GM21825 (cell line): ENCODE measurements around the gene PLK5.

Source experiments
- ATAC-seq: cut with Tn5 transposase; IDR thresholded peaks from one replicate; pipeline ENCODE4 v1.9.1; 2021; ENCODE audit warnings: mild to moderate bottlenecking, moderate library complexity; ENCODE audit not compliant: unreplicated experiment

Gene PLK5

GRCh38 chr19:1554968-1555367 is 31.1 kb downstream of the PLK5 start:
- ATAC-seq = no peak

- no peak for ATAC-seq
These were observed 31.9 kb downstream of the PLK5 start for GRCh38 chr19:1555487-1556389.

GRCh38 chr19:1556390-1557070 is 32.7 kb downstream of the PLK5 start:
- ATAC-seq = no peak

DNA sequence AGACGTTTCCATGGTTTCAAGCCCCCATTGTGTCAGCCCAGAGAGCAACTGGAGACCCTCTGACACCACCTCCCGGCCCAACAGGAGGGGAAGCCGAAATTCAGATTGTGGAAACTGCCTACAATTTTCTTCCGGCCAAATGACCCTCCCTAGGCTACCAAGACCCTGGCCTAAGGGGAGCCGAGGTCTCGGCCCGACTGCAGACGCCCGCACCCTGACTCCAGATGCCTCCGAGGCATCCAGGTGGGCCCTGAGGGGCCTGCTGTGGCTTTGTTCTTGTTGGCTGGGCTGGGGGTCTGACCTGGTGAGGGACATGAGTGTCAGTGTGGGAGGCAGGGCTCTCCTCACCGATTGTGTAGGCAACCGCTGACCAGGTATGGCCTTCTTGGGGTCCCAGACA is 34.7 kb downstream of the PLK5 start:
- no peak for ATAC-seq

- no peak for ATAC-seq
These were observed 36.5 kb downstream of the PLK5 start for GRCh38 chr19:1560286-1560882.

DNA sequence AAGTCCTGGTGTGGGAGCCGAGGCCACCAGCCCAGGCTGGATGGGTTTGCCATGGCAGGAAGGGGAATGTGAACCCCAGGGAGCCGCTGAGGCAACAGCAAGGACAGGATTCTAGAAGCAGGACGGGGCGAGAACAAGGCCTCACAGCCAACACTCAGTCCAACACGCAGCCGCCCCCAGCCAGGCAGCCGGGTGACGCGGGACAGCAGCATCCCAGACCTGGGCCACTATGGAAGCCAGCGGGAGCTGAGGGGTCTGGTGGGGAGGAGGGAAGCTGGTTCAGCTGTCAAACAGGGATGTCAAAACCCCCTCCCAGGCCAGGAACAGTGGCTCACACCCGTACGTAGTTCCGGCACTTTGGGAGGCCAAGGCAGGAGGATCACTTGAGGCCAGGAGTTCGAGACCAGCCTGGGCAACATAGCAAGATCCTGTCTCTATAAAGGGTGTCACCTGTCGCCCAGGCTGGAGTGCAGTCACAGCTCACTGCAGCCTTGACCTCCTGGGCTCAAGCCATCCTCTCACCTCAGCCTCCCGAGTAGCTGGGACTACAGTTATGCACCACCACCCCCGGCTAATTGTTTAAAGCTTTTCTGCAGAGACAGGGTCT is 37.5 kb downstream of the PLK5 start:
- ATAC-seq = no peak

DNA sequence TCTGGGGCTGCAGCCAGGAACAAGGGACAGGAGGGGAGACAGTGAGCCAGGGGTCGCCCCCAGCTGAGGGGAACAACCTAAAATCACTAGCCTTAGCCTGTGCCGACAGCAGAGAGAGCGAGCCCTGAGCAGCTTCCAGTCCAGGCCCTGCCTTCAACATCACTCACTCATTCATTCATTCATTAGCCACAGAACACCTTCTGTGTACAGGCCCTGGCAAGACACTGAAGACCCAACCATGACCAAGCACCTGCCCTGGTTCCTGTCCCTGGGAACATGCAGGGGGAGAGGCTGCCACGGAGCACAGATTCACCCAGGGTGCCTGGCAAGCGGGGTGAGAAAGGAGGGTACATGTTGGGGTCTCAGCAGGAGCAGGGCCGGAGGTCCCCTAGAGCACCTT is 39.4 kb downstream of the PLK5 start:
- no peak for ATAC-seq

- ATAC-seq = no peak
These were observed 42.7 kb downstream of the PLK5 start for GRCh38 chr19:1566392-1567115.

GRCh38 chr19:1567116-1567847 is 43.4 kb downstream of the PLK5 start:
- ATAC-seq = no peak

DNA sequence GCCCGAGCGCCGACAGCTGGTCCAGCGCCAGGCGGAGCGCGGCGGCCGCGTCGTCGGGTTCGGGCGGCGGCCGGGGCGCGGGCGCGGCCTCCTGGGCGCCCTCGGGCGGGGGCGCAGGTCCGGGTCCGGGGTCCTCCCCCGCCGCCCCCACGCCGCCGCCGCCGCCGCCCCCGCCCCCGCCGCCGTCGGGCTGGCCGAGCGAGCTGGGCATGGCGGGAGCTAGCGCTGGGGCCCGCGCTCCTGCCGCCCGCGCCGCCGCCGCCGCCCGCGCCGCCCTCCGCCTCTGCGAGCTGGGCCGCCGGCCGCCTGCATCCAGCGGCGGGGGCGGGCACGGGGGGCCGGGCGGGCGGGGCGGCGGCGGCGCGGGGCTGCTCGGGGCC is 44.0 kb downstream of the PLK5 start:
- no peak for ATAC-seq

GRCh38 chr19:1568320-1569019 is 44.6 kb downstream of the PLK5 start, which contains the start of gene MEX3D:
MEX3D (minus strand) TSS chr19:1568325; CDS start chr19:1568058, 267 bp downstream.
- ATAC-seq = peak; percentile 63

DNA sequence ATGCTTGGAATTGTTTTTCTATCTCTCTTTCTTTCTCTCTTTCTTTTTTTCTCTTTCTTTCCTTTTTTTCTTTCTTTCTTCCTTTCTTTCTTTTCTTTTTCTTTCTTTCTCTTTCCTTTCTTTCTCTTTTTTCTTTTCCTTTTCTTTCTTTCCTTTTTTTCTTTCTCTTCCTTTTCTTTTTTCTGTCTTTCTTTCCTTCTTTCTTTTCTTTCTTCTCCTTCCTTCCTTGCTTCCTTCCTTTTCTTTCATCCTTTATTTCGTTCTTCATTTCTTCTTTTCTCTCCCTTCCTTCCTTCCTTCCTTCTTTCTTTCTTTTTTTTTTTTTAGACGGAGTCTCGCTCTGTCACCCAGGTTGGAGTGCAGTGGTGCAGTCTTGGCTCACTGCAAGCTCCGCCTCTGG is 46.1 kb downstream of the PLK5 start:
- no peak for ATAC-seq

DNA sequence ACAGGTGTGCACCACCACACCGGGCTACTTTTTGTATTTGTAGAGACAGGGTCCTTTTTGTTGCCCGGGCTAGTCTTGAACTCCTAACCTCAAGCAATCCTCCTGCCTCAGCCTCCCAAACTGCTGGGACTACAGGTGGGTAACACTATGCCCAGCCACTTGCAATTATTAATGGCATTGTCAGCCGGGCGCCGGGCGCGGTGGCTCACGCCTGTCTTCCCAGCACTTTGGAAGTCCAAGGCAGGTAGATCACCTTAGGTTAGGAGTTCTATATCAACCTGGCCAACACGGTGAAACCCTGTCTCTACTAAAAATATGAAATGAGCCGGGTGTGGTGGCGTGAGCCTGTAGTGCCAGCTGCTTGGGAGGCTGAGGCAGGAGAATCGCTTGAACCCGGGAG is 47.0 kb downstream of the PLK5 start:
- no peak for ATAC-seq

- no peak for ATAC-seq
These were observed 47.5 kb downstream of the PLK5 start for GRCh38 chr19:1571358-1571757.

- no peak for ATAC-seq
These were observed 48.9 kb downstream of the PLK5 start for GRCh38 chr19:1572795-1573194.

DNA sequence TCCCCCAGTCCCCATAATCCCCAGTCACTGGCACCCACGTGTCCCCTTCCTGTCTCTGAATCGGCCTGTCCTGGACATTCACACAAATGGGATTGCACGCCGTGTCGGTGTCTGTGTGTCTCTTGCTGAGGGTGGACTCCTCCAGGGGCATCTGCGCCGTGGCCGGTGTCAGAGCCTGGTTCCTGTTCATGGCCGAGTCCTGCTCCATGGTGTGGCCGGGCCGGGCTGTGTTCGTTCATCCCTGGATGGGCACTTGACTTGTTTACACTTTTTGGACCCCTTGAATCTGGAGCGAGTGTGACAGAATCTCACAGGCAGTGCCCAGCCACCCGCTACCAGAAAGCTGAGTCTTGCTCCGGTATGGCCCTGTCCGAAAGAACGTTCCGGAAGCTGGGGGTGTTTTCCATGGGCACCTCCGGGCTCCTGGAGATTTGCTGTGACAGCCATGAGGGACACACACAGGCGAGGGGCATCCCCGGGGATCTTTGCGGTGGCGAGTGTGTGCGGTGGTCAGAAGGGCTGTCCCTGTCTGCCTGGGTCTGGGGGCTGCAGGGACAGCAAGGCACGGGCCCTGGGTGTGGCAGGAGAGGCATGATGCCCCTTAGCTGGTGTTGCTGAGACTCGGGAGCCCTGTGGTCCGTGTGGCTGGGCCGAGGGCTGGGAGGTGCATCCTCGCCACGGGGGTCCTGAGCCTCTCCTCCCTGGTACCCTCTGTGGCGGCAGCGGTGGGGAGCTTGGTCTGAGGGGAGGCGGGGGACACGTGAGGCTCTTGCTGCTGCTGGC is 50.7 kb downstream of the PLK5 start:
- no peak for ATAC-seq

DNA sequence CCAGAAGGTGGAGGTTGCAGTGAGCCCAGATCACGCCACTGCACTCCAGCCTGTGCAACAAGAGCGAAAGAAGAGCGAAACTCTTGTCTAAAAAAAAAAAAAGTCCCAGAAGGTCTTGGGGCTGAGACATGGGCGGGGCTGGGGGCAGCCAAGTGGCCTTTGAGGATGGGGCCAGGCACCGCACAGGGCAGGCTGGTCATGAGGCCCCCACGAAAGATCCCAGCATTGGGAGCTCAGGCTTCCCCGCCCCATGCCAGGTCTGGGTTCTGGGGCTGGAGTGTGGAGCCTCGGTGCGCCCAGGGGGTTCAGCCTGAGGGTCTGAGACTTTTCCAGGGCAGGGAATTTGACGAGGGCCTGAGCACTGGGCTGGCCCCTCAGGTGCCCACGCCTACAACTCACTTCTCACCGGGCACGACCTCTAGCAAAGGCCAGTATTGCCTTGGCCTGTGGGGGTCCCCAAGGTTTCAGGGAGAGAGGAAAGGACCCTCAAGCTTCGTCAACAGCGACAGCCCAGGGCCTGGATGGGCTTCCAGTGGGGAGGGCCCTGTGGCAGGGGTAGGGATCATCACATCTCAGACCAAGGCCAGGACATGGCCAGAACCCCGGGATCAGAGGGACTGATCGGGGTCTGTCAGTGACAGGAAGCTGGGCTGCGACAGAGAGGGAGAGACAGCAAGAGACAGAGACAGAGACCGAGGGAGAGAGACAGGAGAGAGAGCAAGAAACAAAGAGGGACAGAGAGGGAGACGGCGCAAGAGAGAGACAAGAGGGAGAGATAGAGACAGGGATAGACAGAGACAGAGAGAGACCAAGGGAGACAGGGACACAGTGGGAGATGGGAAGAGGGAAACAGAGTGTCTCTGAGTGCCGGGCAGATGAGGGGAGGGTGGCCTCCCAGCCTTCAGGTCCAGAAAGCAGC is 51.7 kb downstream of the PLK5 start:
- ATAC-seq = no peak
